Stomach (tissue), 4 donors: Measurements from ENCODE around the gene CPVL.

Experiments
- POLR2A ChIP-seq, 4 donors: fragments of 450-650 bp; IDR thresholded peaks; one replicate each; pipeline ENCODE4 v1.6.1; 2016; ENCODE audit warnings: antibody characterized with exemption in 4 of 4, control low read depth in 2 of 4, mild to moderate bottlenecking in 1 of 4, moderate library complexity in 1 of 4
- POLR2AphosphoS5 ChIP-seq, 3 donors: sonication (generic); formaldehyde crosslinking; IDR thresholded peaks; one replicate each; pipeline ENCODE4 v1.6.1; 2016; ENCODE audit warnings: antibody characterized with exemption in 3 of 3
- TF ChIP-seq, protein P1 (sequence below), 7 experiments: fragments of 450-650 bp in 4 of 7; fragments of 200-600 bp in 3 of 7; sonication (generic) in 3 of 7; IDR thresholded peaks; one replicate each; pipeline ENCODE4 v1.5.1; 2016 to 2019; ENCODE audit warnings: antibody characterized with exemption in 7 of 7, control low read depth in 2 of 7, mild to moderate bottlenecking in 1 of 7

GRCh38 chr7:29190349-29191045, 44.2 kb upstream of the CPVL start:
- TF ChIP-seq, protein P1, sequence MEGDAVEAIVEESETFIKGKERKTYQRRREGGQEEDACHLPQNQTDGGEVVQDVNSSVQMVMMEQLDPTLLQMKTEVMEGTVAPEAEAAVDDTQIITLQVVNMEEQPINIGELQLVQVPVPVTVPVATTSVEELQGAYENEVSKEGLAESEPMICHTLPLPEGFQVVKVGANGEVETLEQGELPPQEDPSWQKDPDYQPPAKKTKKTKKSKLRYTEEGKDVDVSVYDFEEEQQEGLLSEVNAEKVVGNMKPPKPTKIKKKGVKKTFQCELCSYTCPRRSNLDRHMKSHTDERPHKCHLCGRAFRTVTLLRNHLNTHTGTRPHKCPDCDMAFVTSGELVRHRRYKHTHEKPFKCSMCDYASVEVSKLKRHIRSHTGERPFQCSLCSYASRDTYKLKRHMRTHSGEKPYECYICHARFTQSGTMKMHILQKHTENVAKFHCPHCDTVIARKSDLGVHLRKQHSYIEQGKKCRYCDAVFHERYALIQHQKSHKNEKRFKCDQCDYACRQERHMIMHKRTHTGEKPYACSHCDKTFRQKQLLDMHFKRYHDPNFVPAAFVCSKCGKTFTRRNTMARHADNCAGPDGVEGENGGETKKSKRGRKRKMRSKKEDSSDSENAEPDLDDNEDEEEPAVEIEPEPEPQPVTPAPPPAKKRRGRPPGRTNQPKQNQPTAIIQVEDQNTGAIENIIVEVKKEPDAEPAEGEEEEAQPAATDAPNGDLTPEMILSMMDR (IDR thresholded peaks at IDR 0.05): no peak
- TF ChIP-seq POLR2AphosphoS5 (IDR thresholded peaks at IDR 0.05) (no peak), POLR2A (IDR thresholded peaks at IDR 0.05) (no peak)
